Measurements from ENCODE around the gene CSMD2. TPM values are rescaled to one million over a fixed set of nuclear protein-coding genes. Genes with fewer than 3 reads are reported as not detected.

Gene CSMD2
- total RNA-seq, 4 donors from 2014 or later = 0.09 to 0.20 TPM; not detected in 2

DNA sequence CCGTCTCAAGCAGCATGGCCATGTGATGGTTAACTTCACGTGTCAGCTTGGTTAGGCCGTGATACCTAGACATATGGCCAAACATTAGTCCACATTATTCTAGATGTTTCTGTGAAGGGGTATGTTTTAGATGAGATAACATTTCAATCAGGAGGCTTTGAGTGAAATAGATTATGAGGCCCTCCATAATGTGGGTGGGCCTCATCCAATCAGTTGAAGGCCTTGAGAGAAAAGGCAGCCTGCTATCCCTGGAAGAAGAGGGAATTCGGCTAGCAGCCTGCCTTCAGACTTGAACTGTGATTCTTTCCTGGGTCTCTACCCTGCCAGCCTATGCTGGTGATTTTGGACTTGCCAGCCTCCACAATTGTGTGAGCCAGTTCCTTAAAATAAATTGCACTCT is 602.5 kb downstream of the CSMD2 start:
- no peak for DNase-seq
- Histone ChIP-seq H3K4me3 (no peak overlapping the region), H3K9me3 (no peaks in the 10 kb centered on the region), H3K27ac (no peak overlapping the region), H3K4me1 (no peaks in the 10 kb centered on the region), H3K36me3 (no peaks in the 10 kb centered on the region), H3K27me3 (no peaks in the 10 kb centered on the region)
- TF ChIP-seq, protein P1, sequence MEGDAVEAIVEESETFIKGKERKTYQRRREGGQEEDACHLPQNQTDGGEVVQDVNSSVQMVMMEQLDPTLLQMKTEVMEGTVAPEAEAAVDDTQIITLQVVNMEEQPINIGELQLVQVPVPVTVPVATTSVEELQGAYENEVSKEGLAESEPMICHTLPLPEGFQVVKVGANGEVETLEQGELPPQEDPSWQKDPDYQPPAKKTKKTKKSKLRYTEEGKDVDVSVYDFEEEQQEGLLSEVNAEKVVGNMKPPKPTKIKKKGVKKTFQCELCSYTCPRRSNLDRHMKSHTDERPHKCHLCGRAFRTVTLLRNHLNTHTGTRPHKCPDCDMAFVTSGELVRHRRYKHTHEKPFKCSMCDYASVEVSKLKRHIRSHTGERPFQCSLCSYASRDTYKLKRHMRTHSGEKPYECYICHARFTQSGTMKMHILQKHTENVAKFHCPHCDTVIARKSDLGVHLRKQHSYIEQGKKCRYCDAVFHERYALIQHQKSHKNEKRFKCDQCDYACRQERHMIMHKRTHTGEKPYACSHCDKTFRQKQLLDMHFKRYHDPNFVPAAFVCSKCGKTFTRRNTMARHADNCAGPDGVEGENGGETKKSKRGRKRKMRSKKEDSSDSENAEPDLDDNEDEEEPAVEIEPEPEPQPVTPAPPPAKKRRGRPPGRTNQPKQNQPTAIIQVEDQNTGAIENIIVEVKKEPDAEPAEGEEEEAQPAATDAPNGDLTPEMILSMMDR (IDR thresholded peaks at IDR 0.05 in 4 of 5, conservative IDR thresholded peaks at IDR 0.05 in 1 of 5) = no peak
- TF ChIP-seq POLR2A (IDR thresholded peaks at IDR 0.05) = no peak
- ATAC-seq = no peak
- in situ Hi-C loops (cut with MboI; ENCODE audit: low sequenced_read_pairs in 4 of 4) = no loop called here
- intact Hi-C loops (cut with DNase I; ENCODE audit: low total_unique reads) = no loop called here

DNA sequence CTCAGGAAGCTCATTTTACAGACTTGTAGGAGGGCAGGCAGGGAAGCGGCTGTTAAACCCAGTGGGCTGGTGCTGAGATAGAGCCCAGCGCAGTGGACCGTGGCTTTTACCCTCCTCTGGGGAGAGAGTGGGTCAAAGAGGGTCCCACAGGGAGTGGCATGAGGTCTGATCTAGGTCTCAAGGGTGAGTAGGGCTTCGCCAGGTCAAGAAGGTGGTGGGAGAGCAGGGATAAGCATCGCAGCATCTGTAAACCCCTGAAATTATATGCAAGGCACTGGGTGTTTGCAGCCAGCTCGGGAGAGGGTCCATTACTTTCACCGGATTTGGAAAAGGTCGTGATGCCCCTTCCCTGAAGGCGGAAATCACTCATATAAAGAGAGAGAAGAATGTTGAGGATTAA is 603.5 kb downstream of the CSMD2 start:
- H3K4me1 ChIP-seq = no peaks in the 10 kb centered on the region
- in situ Hi-C loops (cut with MboI; ENCODE audit: low sequenced_read_pairs in 4 of 4) (no loop called here), intact Hi-C loops (cut with DNase I; ENCODE audit: low total_unique reads) (no loop called here)
- H3K9me3 ChIP-seq = no peaks in the 10 kb centered on the region
- H3K4me3 ChIP-seq = no peak overlapping the region
- DNase-seq (no peak), ATAC-seq (no peak)
- no peak overlapping the region for H3K27ac ChIP-seq
- no peaks in the 10 kb centered on the region for H3K27me3 ChIP-seq
- H3K36me3 ChIP-seq = no peaks in the 10 kb centered on the region
- TF ChIP-seq POLR2A (IDR thresholded peaks at IDR 0.05) = no peak
- TF ChIP-seq, protein P1 (IDR thresholded peaks at IDR 0.05 in 4 of 5, conservative IDR thresholded peaks at IDR 0.05 in 1 of 5) = no peak

GRCh38 chr1:33560680-33561079 is 604.4 kb downstream of the CSMD2 start:
- intact Hi-C loops (cut with DNase I; ENCODE audit: low total_unique reads) (no loop called here), in situ Hi-C loops (cut with MboI; ENCODE audit: low sequenced_read_pairs in 4 of 4) (no loop called here)
- DNase-seq (no peak), ATAC-seq (no peak)
- Histone ChIP-seq H3K4me1 (no peaks in the 10 kb centered on the region), H3K36me3 (no peaks in the 10 kb centered on the region), H3K27ac (no peak overlapping the region), H3K4me3 (no peak overlapping the region), H3K27me3 (no peaks in the 10 kb centered on the region), H3K9me3 (no peaks in the 10 kb centered on the region)
- TF ChIP-seq POLR2A (IDR thresholded peaks at IDR 0.05) = no peak
- TF ChIP-seq, protein P1 (IDR thresholded peaks at IDR 0.05 in 4 of 5, conservative IDR thresholded peaks at IDR 0.05 in 1 of 5) = no peak

- Histone ChIP-seq H3K4me1 (no peaks in the 10 kb centered on the region), H3K36me3 (no peaks in the 10 kb centered on the region), H3K27me3 (no peaks in the 10 kb centered on the region), H3K9me3 (peaks cover 0 to 3% (median 0%) of the 10 kb centered on the region in 3 donors), H3K4me3 (no peak overlapping the region), H3K27ac (no peak overlapping the region)
- DNase-seq = no peak
- no peak for TF ChIP-seq POLR2A (IDR thresholded peaks at IDR 0.05)
- TF ChIP-seq, protein P1 (IDR thresholded peaks at IDR 0.05 in 4 of 5, conservative IDR thresholded peaks at IDR 0.05 in 1 of 5) = no peak
- no peak for ATAC-seq
- intact Hi-C loops (cut with DNase I; ENCODE audit: low total_unique reads) (no loop called here), in situ Hi-C loops (cut with MboI; ENCODE audit: low sequenced_read_pairs in 4 of 4) (no loop called here)
Observed at GRCh38 chr1:33548721-33549120, 616.3 kb downstream of the CSMD2 start.

- Histone ChIP-seq H3K27ac (no peak overlapping the region), H3K27me3 (no peaks in the 10 kb centered on the region), H3K9me3 (peaks cover 0 to 3% (median 0%) of the 10 kb centered on the region in 3 donors), H3K4me1 (no peaks in the 10 kb centered on the region), H3K36me3 (no peaks in the 10 kb centered on the region), H3K4me3 (no peak overlapping the region)
- DNase-seq (no peak), ATAC-seq (no peak)
- in situ Hi-C loops (cut with MboI; ENCODE audit: low sequenced_read_pairs in 4 of 4) = no loop called here
- no peak for TF ChIP-seq POLR2A (IDR thresholded peaks at IDR 0.05)
- TF ChIP-seq, protein P1 (IDR thresholded peaks at IDR 0.05 in 4 of 5, conservative IDR thresholded peaks at IDR 0.05 in 1 of 5) = no peak
- intact Hi-C loops (cut with DNase I; ENCODE audit: low total_unique reads) = no loop called here
Observed at GRCh38 chr1:33548319-33548718, 616.7 kb downstream of the CSMD2 start.

Measured in gastrocnemius medialis (tissue), 4 donors.